ENCODE measurements around the gene GCC1. TPM values are rescaled to one million over a fixed set of nuclear protein-coding genes. Genes with fewer than 3 reads are reported as not detected.

The GCC1 gene
- total RNA-seq, 4 donors from 2014 or later, result 16.0 to 18.3 (median 17.9) TPM

DNA sequence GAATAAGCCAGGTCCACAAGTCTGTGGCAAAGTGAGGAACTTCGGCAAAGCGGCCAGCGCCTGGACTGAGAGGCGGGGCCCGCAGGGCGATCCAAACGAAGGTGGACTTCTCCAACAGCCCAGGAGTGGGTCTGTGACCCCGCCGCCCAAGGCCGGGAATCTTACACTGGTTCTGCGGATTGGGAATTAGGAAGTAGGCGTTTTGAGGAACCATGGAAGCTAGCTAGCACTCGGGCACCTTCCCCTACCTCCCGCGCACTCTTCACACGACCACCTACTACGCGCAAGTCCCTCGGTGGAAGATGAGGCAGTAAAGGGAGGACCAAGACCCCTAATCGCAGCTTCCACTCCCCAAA lies 2.2 kb upstream of the GCC1 start:
- Histone ChIP-seq H3K4me3 (peak overlapping the region; percentile 90 to 99 (median 94)), H3K4me1 (peaks cover 0 to 53% (median 35%) of the 10 kb centered on the region in 4 donors), H3K9me3 (no peaks in the 10 kb centered on the region), H3K36me3 (peaks cover 0 to 39% (median 17%) of the 10 kb centered on the region in 3 donors), H3K27ac (peak overlapping the region; percentile 89 to 98 (median 96)), H3K27me3 (no peaks in the 10 kb centered on the region)
- DNase-seq (ENCODE audit: low spot score in 2 of 2), result no peak
- 38 to 58% methylated on average over 17 to 20 of the region's 20 CpGs for WGBS, 2 donors
- TF ChIP-seq, protein P1, sequence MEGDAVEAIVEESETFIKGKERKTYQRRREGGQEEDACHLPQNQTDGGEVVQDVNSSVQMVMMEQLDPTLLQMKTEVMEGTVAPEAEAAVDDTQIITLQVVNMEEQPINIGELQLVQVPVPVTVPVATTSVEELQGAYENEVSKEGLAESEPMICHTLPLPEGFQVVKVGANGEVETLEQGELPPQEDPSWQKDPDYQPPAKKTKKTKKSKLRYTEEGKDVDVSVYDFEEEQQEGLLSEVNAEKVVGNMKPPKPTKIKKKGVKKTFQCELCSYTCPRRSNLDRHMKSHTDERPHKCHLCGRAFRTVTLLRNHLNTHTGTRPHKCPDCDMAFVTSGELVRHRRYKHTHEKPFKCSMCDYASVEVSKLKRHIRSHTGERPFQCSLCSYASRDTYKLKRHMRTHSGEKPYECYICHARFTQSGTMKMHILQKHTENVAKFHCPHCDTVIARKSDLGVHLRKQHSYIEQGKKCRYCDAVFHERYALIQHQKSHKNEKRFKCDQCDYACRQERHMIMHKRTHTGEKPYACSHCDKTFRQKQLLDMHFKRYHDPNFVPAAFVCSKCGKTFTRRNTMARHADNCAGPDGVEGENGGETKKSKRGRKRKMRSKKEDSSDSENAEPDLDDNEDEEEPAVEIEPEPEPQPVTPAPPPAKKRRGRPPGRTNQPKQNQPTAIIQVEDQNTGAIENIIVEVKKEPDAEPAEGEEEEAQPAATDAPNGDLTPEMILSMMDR (IDR thresholded peaks at IDR 0.05), result no peak
- TF ChIP-seq EP300 (IDR thresholded peaks at IDR 0.05), result no peak
- TF ChIP-seq POLR2A (IDR thresholded peaks at IDR 0.05), result no peak

DNA sequence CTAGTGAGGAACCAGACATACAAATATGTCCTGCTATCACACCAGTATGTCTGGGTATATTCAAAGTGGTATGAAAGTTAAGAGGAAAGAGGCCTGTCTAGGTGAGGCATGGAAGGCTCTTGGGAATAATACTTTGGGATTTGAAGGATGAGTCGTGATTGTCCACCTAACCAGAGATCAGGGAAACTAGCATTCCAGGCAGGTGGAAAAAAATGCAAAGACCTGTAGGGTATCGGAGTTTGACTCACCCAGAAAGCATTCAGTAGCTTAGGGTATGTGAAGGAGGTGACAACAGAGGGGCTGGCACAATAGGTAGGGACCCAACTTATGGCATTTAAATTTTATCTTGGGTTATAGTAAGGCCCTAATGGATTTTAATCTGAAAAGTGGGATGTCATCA lies 950 bp upstream of the GCC1 start:
- Histone ChIP-seq H3K9me3 (no peaks in the 10 kb centered on the region), H3K36me3 (peaks cover 0 to 39% (median 16%) of the 10 kb centered on the region in 3 donors), H3K27ac (peak overlapping the region in 1 of 4 donors; percentile 93), H3K4me1 (peaks cover 0 to 65% (median 39%) of the 10 kb centered on the region in 4 donors), H3K4me3 (no peak overlapping the region), H3K27me3 (no peaks in the 10 kb centered on the region)
- DNase-seq (ENCODE audit: low spot score in 2 of 2), result no peak
- TF ChIP-seq, protein P1 (IDR thresholded peaks at IDR 0.05), result no peak
- TF ChIP-seq EP300 (IDR thresholded peaks at IDR 0.05) (no peak), POLR2A (IDR thresholded peaks at IDR 0.05) (no peak)
- 95 to 97% methylated on average over 2 of the region's 2 CpGs for WGBS, 2 donors

DNA sequence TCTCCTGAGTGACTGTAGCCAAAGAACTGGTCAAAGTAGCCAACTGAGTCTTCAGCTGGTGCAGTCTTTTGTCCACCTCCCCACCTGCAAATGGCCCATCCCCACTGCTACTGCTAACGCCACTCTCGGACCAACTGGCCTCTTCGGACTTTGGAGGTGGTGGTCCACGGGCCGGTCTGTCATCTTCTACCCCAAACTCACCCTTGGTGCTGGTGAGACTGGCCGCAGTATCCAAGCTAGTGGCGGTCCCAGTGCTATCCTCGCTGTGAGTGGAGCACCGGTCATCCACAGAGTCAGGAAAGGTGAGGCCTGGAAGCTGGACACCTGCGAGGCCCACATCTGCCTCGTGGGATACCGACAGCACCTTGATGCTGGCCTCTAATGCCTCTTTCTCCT lies 750 bp downstream of the GCC1 start:
- H3K4me3 ChIP-seq, result peak overlapping the region; percentile 79 to 91 (median 86)
- H3K27me3 ChIP-seq, result no peaks in the 10 kb centered on the region
- peaks cover 0 to 35% (median 8%) of the 10 kb centered on the region in 3 donors for H3K36me3 ChIP-seq
- 30 to 43% methylated on average over 9 to 11 of the region's 12 CpGs for WGBS, 2 donors
- peak overlapping the region in 3 of 4 donors; percentile 89 to 93 (median 92) for H3K27ac ChIP-seq
- TF ChIP-seq POLR2A (IDR thresholded peaks at IDR 0.05), result no peak
- DNase-seq (ENCODE audit: low spot score in 2 of 2), result no peak
- peaks cover 0 to 73% (median 38%) of the 10 kb centered on the region in 4 donors for H3K4me1 ChIP-seq
- no peaks in the 10 kb centered on the region for H3K9me3 ChIP-seq

DNA sequence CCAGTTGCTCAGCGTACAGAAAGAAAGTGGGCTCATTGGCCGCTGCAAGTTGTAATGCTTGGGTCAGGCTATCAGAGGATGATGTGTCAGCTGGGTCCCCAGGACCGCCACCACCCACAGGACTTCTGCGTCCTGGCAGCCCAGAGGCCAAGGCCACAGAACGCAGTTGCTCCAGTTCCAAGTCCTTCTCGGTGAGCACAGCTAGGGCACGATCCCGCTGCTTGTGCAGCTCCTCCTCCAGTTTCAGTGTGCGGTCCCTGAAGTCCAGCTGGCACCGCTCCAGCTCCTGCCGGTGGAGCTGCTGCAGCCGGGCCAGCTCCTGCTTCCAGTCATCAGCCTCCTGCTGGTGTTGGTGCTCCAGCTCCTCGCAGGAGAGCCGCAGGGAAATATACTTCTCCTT lies 3.0 kb downstream of the GCC1 start:
- peaks cover 0 to 70% (median 26%) of the 10 kb centered on the region in 4 donors for H3K4me1 ChIP-seq
- no peaks in the 10 kb centered on the region for H3K9me3 ChIP-seq
- 74 to 75% methylated on average over 5 to 14 of the region's 14 CpGs for WGBS, 2 donors
- no peak for TF ChIP-seq EP300 (IDR thresholded peaks at IDR 0.05)
- TF ChIP-seq, protein P1 (IDR thresholded peaks at IDR 0.05), result no peak
- no peak for DNase-seq (ENCODE audit: low spot score in 2 of 2)
- H3K27me3 ChIP-seq, result no peaks in the 10 kb centered on the region
- no peak overlapping the region for H3K27ac ChIP-seq
- H3K36me3 ChIP-seq, result peaks cover 0 to 51% (median 8%) of the 10 kb centered on the region in 3 donors
- no peak overlapping the region for H3K4me3 ChIP-seq

DNA sequence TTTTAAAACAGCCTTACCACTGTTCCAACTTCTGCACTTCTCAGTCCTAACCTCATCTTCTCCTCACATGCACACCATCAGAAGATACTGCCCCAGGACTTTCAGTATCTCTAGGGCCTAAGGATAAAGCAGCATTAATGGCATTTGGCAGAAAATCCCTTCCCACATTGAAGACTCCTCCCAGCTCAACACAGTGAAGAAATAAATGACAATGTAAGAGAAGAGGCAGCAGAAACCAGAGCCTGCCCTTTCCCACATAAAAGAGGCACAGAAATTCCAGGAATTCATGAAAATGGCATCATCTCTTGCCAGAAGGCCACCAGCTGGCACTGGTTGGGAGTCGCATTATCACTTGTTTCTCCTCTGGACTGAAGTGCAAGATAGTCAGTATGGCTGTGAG lies 3.7 kb downstream of the GCC1 start:
- Histone ChIP-seq H3K9me3 (no peaks in the 10 kb centered on the region), H3K36me3 (peaks cover 0 to 57% (median 8%) of the 10 kb centered on the region in 3 donors), H3K4me3 (no peak overlapping the region), H3K27ac (no peak overlapping the region), H3K27me3 (no peaks in the 10 kb centered on the region), H3K4me1 (peaks cover 0 to 67% (median 25%) of the 10 kb centered on the region in 4 donors)
- TF ChIP-seq EP300 (IDR thresholded peaks at IDR 0.05) (no peak), POLR2A (IDR thresholded peaks at IDR 0.05) (no peak)
- TF ChIP-seq, protein P1 (IDR thresholded peaks at IDR 0.05), result no peak
- no peak for DNase-seq (ENCODE audit: low spot score in 2 of 2)
- 83 to 100% methylated on average over 1 of the region's 1 CpG for WGBS, 2 donors

DNA sequence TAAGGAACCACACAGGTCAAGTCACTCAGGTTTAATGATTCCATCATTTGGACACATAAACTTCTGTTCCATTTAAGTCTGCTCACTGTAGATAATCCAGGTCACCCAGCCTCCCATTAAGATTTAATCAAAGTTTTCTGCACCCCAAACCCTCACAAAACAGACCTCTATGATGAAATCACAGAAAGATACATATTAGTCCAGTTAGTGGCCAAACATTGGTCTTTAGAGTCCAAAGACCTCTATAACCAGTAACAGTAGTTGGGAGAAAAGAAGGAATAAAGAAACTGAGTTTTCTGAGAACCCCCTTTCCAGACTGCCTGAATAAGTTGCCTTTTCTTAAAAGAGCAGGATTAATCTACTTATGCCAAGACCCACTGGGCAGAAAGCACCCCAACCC lies 4.8 kb downstream of the GCC1 start:
- TF ChIP-seq, protein P1 (IDR thresholded peaks at IDR 0.05), result no peak
- no peak for TF ChIP-seq EP300 (IDR thresholded peaks at IDR 0.05)
- TF ChIP-seq POLR2A (IDR thresholded peaks at IDR 0.05), result no peak
- Histone ChIP-seq H3K9me3 (no peaks in the 10 kb centered on the region), H3K27me3 (no peaks in the 10 kb centered on the region), H3K36me3 (peaks cover 0 to 61% (median 8%) of the 10 kb centered on the region in 3 donors), H3K4me1 (peaks cover 0 to 61% (median 22%) of the 10 kb centered on the region in 4 donors), H3K27ac (no peak overlapping the region), H3K4me3 (no peak overlapping the region)
- DNase-seq (ENCODE audit: low spot score in 2 of 2), result no peak
